H9 (cell line): ENCODE results near the gene GPR107. TPM values are rescaled to one million over a fixed set of nuclear protein-coding genes. Genes with fewer than 3 reads are reported as not detected.

Experiments used
- DNase-seq: peaks from one replicate; pipeline ENCODE4 v3.0.0-alpha.2; 2017
- H2AFZ ChIP-seq: one replicate; pipeline ENCODE4 v1.6.1; 2013; ENCODE audit warnings: mild to moderate bottlenecking, low read length, control low read depth, moderate library complexity
- H2AK5ac ChIP-seq: 2 replicates; pipeline ENCODE4 v1.6.1; 2013; ENCODE audit warnings: low read length, control low read depth, mixed read lengths; ENCODE audit not compliant: insufficient read length
- H2BK120ac ChIP-seq: one replicate; pipeline ENCODE4 v1.6.1; 2013; ENCODE audit warnings: low read depth, mild to moderate bottlenecking, low read length, control low read depth, inconsistent platforms; ENCODE audit not compliant: poor library complexity, severe bottlenecking
- H2BK12ac ChIP-seq: 2 replicates; pipeline ENCODE4 v1.6.1; 2013; ENCODE audit warnings: low read length, control low read depth, mixed read lengths, low read depth; ENCODE audit not compliant: insufficient read length
- H2BK15ac ChIP-seq: 2 replicates; pipeline ENCODE4 v1.6.1; 2013; ENCODE audit warnings: low read depth, low read length, control low read depth
- H2BK20ac ChIP-seq: one replicate; pipeline ENCODE4 v1.6.1; 2013; ENCODE audit warnings: low read depth, mild to moderate bottlenecking, low read length, control low read depth, inconsistent platforms; ENCODE audit not compliant: poor library complexity, severe bottlenecking
- H2BK5ac ChIP-seq: 2 replicates; pipeline ENCODE4 v1.6.1; 2013; ENCODE audit warnings: low read length, control low read depth, mixed read lengths; ENCODE audit not compliant: insufficient read length
- H3K14ac ChIP-seq: 2 replicates; pipeline ENCODE4 v1.6.1; 2013; ENCODE audit warnings: low read length, control low read depth; ENCODE audit not compliant: insufficient read depth
- H3K18ac ChIP-seq: 2 replicates; pipeline ENCODE4 v1.6.1; 2013; ENCODE audit warnings: low read depth, mild to moderate bottlenecking, mixed read lengths, low read length, control low read depth; ENCODE audit not compliant: insufficient read length
- H3K23ac ChIP-seq: 2 replicates; pipeline ENCODE4 v1.6.1; 2013; ENCODE audit warnings: low read length, control low read depth, mixed read lengths, low read depth; ENCODE audit not compliant: insufficient read length
- H3K23me2 ChIP-seq: 2 replicates; pipeline ENCODE4 v1.6.1; 2013; ENCODE audit warnings: low read depth, mild to moderate bottlenecking, mixed read lengths, low read length, control low read depth; ENCODE audit not compliant: insufficient read length, poor library complexity, severe bottlenecking
- H3K27ac ChIP-seq: 2 replicates; pipeline ENCODE4 v1.5.1; 2013; ENCODE audit warnings: low read length, control low read depth, mixed read lengths, low read depth; ENCODE audit not compliant: insufficient read length
- H3K27me3 ChIP-seq: 2 replicates; pipeline ENCODE4 v1.6.1; 2013; ENCODE audit warnings: low read length, control low read depth, inconsistent platforms; ENCODE audit not compliant: insufficient read depth
- H3K4ac ChIP-seq: 2 replicates; pipeline ENCODE4 v1.6.1; 2013; ENCODE audit warnings: low read depth, mild to moderate bottlenecking, control low read depth, inconsistent platforms, low read length, moderate library complexity
- H3K4me1 ChIP-seq: 2 replicates; pipeline ENCODE4 v1.6.1; 2013; ENCODE audit warnings: low read length, control low read depth, inconsistent platforms; ENCODE audit not compliant: insufficient read depth
- H3K4me2 ChIP-seq: 2 replicates; pipeline ENCODE4 v1.6.1; 2013; ENCODE audit warnings: low read length, control low read depth, mixed read lengths; ENCODE audit not compliant: insufficient read length, insufficient read depth
- H3K56ac ChIP-seq: 2 replicates; pipeline ENCODE4 v1.6.1; 2013; ENCODE audit warnings: low read depth, mild to moderate bottlenecking, mixed read lengths, low read length, control low read depth; ENCODE audit not compliant: insufficient read length
- H3K79me1 ChIP-seq: 2 replicates; pipeline ENCODE4 v1.6.1; 2013; ENCODE audit warnings: low read depth, mild to moderate bottlenecking, moderate library complexity, low read length, control low read depth, inconsistent platforms; ENCODE audit not compliant: insufficient read depth, poor library complexity, severe bottlenecking
- H3K79me2 ChIP-seq: 2 replicates; pipeline ENCODE4 v1.6.1; 2013; ENCODE audit warnings: low read length, control low read depth, inconsistent platforms; ENCODE audit not compliant: insufficient read depth
- H3K9ac ChIP-seq: 2 replicates; pipeline ENCODE4 v1.6.1; 2013; ENCODE audit warnings: low read length, control low read depth, mixed read lengths; ENCODE audit not compliant: insufficient read length; ENCODE audit errors: extremely low read depth
- H3K9me3 ChIP-seq: one replicate; pipeline ENCODE4 v1.6.1; 2013; ENCODE audit warnings: low read depth, low read length, inconsistent platforms; ENCODE audit not compliant: control insufficient read depth
- H3T11ph ChIP-seq: one replicate; pipeline ENCODE4 v1.6.1; 2013; ENCODE audit warnings: mild to moderate bottlenecking, low read length, control low read depth, inconsistent platforms
- H4K20me1 ChIP-seq: one replicate; pipeline ENCODE4 v1.6.1; 2013; ENCODE audit not compliant: control insufficient read depth, insufficient read length, insufficient read depth
- H4K5ac ChIP-seq: 2 replicates; pipeline ENCODE4 v1.6.1; 2013; ENCODE audit warnings: low read depth, mild to moderate bottlenecking, mixed read lengths, low read length, control low read depth; ENCODE audit not compliant: insufficient read length
- H4K8ac ChIP-seq: replicated peaks from 2 replicates; pipeline ENCODE4 v1.6.1; 2013; ENCODE audit warnings: low read length, control low read depth, mixed read lengths, low read depth; ENCODE audit not compliant: insufficient read length
- H4K91ac ChIP-seq: 2 replicates; pipeline ENCODE4 v1.6.1; 2013; ENCODE audit warnings: low read depth, mild to moderate bottlenecking, moderate library complexity, mixed read lengths, low read length, control low read depth; ENCODE audit not compliant: insufficient read length
- H3K27ac Mint-ChIP-seq, 3 experiments: 2 replicates in 2 of 3; 3 replicates in 1 of 3; pipeline ENCODE4 v1.8.0; 2020 to 2021; ENCODE audit warnings: mixed read lengths in 3 of 3, mild to moderate bottlenecking in 1 of 3, moderate library complexity in 1 of 3
- H3K27me3 Mint-ChIP-seq: 2 replicates; pipeline ENCODE4 v1.8.0; 2021; ENCODE audit warnings: low read depth, mild to moderate bottlenecking, moderate library complexity, mixed read lengths
- H3K36me3 Mint-ChIP-seq, 3 experiments: 2 replicates in 2 of 3; 3 replicates in 1 of 3; pipeline ENCODE4 v1.8.0; 2020 to 2021; ENCODE audit warnings: low read depth in 3 of 3, mixed read lengths in 3 of 3; ENCODE audit not compliant: insufficient read depth in 1 of 3
- H3K4me1 Mint-ChIP-seq, 2 experiments: 2 replicates each; pipeline ENCODE4 v1.8.0; 2020; ENCODE audit warnings: mixed read lengths in 2 of 2
- H3K4me3 Mint-ChIP-seq, 2 experiments: 2 replicates in 1 of 2; 3 replicates in 1 of 2; pipeline ENCODE4 v1.8.0; 2020 to 2021; ENCODE audit warnings: mild to moderate bottlenecking in 2 of 2, mixed read lengths in 2 of 2, moderate library complexity in 1 of 2
- H3K9me3 Mint-ChIP-seq, 2 experiments: 2 replicates in 1 of 2; 3 replicates in 1 of 2; pipeline ENCODE4 v1.8.0; 2020; ENCODE audit warnings: mild to moderate bottlenecking in 2 of 2, mixed read lengths in 2 of 2, moderate library complexity in 1 of 2
- CTCF ChIP-seq: fragments of 200-600 bp; sonication (generic); conservative IDR thresholded peaks from 3 replicates; pipeline ENCODE4 v1.8.0; 2021; ENCODE audit warnings: antibody characterized with exemption, mild to moderate bottlenecking
- WGBS: extraction: QIAGEN DNeasy Blood & Tissue Kit; methylation state at CpG from one replicate; pipeline ENCODE4 v1.1.7; 2013; ENCODE audit warnings: missing lambda C conversion rate, low lambda C conversion rate, mixed read lengths; ENCODE audit not compliant: insufficient read length; ENCODE audit errors: extremely low coverage; 5-methylcytosine and 5-hydroxymethylcytosine counted together
- total RNA-seq: library from RNA; stranded (reverse); gene quantifications from 2 replicates; pipeline ENCODE4 v1.2.1, GENCODE V29; 2021

The GPR107 gene
- total RNA-seq, 1 experiment from 2014 or later: 38.0 TPM

- no peak overlapping the region for H2BK15ac ChIP-seq
- no CpG with 5 or more reads among the region's 7 CpGs for WGBS
- no peak for TF ChIP-seq CTCF
Observed at GRCh38 chr9:130122456-130122855, 68.8 kb downstream of the GPR107 start.

More at GRCh38 chr9:130122456-130122855, 68.8 kb downstream of the GPR107 start:
- H3T11ph ChIP-seq: no peak overlapping the region
- no peaks in the 10 kb centered on the region for H3K23me2 ChIP-seq
- no peaks in the 10 kb centered on the region for H3K9me3 ChIP-seq
- DNase-seq: no peak
- no peak overlapping the region for H2BK120ac ChIP-seq
- no peak overlapping the region for H2BK5ac ChIP-seq
- H2AFZ ChIP-seq: no peak overlapping the region
- Mint-ChIP-seq H3K27me3 (no peaks in the 10 kb centered on the region), H3K9me3 (no peaks in the 10 kb centered on the region), H3K27ac (peak overlapping the region; percentile 76 to 88 (median 81); a peak in 4 of 7 replicates), H3K36me3 (peaks cover 0 to 39% (median 13%) of the 10 kb centered on the region in 3 experiments; a peak in 5 of 7 replicates), H3K4me1 (peaks cover 33 to 47% of the 10 kb centered on the region in 2 experiments), H3K4me3 (no peak overlapping the region)
- no peak overlapping the region for H2AK5ac ChIP-seq
- H3K18ac ChIP-seq: no peak overlapping the region
- H3K27ac ChIP-seq: no peak overlapping the region
- H3K56ac ChIP-seq: no peak overlapping the region
- no peak overlapping the region for H4K8ac ChIP-seq
- no peaks in the 10 kb centered on the region for H3K79me1 ChIP-seq
- no peaks in the 10 kb centered on the region for H3K79me2 ChIP-seq
- no peak overlapping the region for H2BK12ac ChIP-seq
- H3K14ac ChIP-seq: no peak overlapping the region
- no peak overlapping the region for H3K4me2 ChIP-seq
- H3K23ac ChIP-seq: no peak overlapping the region
- no peak overlapping the region for H4K5ac ChIP-seq
- H3K9ac ChIP-seq: no peak overlapping the region
- no peak overlapping the region for H3K4ac ChIP-seq
- H3K27me3 ChIP-seq: no peaks in the 10 kb centered on the region
- H4K91ac ChIP-seq: no peak overlapping the region
- H2BK20ac ChIP-seq: no peak overlapping the region
- H4K20me1 ChIP-seq: no peaks in the 10 kb centered on the region
- peaks cover 10% of the 10 kb centered on the region; the same call in 1 of the 2 replicates for H3K4me1 ChIP-seq
